Mucosa of rectum (tissue), 2 donors: Measurements from ENCODE around the gene SLC9A9.

ENCODE experiments used
- H3K27ac ChIP-seq, 2 donors: one replicate each; pipeline ENCODE4 v1.7.0; 2013; ENCODE audit warnings: inconsistent platforms in 2 of 2, low read depth in 2 of 2, low read length in 2 of 2
- H3K27me3 ChIP-seq, 2 donors: one replicate each; pipeline ENCODE4 v1.7.0; 2013; ENCODE audit warnings: low read length in 2 of 2; ENCODE audit not compliant: control insufficient read depth in 2 of 2, insufficient read depth in 2 of 2
- H3K36me3 ChIP-seq, 2 donors: one replicate each; pipeline ENCODE4 v1.7.0; 2013; ENCODE audit warnings: low read length in 2 of 2; ENCODE audit not compliant: control insufficient read depth in 2 of 2, insufficient read depth in 2 of 2
- H3K4me1 ChIP-seq, 2 donors: one replicate each; pipeline ENCODE4 v1.7.0; 2013; ENCODE audit warnings: low read length in 2 of 2, mild to moderate bottlenecking in 1 of 2; ENCODE audit not compliant: control insufficient read depth in 2 of 2, insufficient read depth in 2 of 2
- H3K4me3 ChIP-seq, 2 donors: one replicate each; pipeline ENCODE4 v1.7.0; 2013; ENCODE audit warnings: low read length in 2 of 2
- H3K9ac ChIP-seq, 2 donors: one replicate each; pipeline ENCODE4 v1.7.0; 2013; ENCODE audit warnings: low read length in 2 of 2, low read depth in 1 of 2, mild to moderate bottlenecking in 1 of 2
- H3K9me3 ChIP-seq, 2 donors: one replicate each; pipeline ENCODE4 v1.7.0; 2013; ENCODE audit warnings: low read length in 2 of 2; ENCODE audit not compliant: control insufficient read depth in 2 of 2
- donor health status: healthy.
- donor health status: Normal muscosa, but diverticular disease.

The SLC9A9 gene

DNA sequence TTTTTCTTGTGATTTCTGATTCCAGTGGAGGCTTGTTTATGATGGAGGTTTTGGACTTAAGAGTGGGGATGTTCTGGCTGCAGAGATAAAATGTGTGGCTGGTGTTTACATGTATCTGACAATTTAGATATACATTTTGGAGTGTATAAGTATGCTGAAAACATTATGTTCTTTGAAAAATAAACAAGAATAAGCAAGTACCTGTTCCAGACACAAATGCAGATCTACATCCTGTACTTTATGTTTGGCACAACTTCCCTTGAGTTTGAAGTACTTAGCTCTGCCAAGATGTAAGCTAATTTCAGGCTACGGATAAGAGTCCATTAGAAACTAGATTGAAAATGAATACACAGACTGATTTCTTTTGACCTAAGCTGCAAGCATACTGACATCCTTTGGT, 451.5 kb downstream of the SLC9A9 start:
- H3K27me3 ChIP-seq = no peaks in the 10 kb centered on the region
- no peaks in the 10 kb centered on the region for H3K9me3 ChIP-seq
- H3K4me1 ChIP-seq = no peaks in the 10 kb centered on the region
- no peaks in the 10 kb centered on the region for H3K36me3 ChIP-seq
- H3K4me3 ChIP-seq = no peak overlapping the region
- H3K9ac ChIP-seq = no peak overlapping the region
- H3K27ac ChIP-seq = no peak overlapping the region

DNA sequence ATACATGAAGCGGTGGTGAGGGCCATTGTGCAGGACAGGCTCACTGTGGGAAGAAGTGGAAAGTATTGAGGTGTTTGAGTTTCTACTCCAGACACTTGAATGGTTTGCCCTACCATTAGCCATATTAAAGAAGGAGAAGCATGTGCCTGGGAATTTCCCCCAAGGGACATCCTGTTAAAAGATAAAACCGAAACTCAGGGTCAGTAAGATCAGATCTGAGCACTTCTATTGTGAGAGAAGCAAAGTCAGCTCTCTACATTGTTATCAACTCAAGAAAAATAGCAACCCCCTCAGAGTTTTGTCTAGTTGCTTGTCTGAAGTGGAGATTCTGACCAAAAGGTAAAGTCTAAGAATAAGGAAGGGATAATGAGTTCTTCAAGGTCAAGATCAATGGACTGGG, 458.9 kb downstream of the SLC9A9 start:
- H3K4me3 ChIP-seq = no peak overlapping the region
- no peaks in the 10 kb centered on the region for H3K9me3 ChIP-seq
- no peak overlapping the region for H3K9ac ChIP-seq
- H3K27ac ChIP-seq = no peak overlapping the region
- H3K27me3 ChIP-seq = no peaks in the 10 kb centered on the region
- H3K4me1 ChIP-seq = no peaks in the 10 kb centered on the region
- no peaks in the 10 kb centered on the region for H3K36me3 ChIP-seq

DNA sequence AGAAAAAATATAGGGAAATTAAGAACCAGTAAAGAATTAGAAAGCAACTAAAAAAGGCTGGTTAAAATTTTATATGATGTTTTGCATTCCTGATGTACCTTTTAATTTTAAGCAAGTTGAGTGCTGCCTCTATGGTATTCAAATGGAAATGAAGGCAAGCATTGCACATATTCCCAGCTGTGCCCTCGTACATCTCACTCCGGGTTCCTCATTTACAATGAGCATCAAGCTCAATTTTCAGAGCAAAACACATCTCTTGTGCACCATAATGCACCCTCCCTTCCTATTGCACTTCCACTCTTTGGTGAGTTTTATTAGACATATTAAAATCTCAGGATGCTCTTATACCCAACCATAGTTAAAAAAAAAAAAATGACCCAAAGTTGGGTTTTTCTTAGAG, 460.8 kb downstream of the SLC9A9 start:
- Histone ChIP-seq H3K4me3 (no peak overlapping the region), H3K9ac (no peak overlapping the region), H3K27me3 (no peaks in the 10 kb centered on the region), H3K27ac (no peak overlapping the region), H3K9me3 (no peaks in the 10 kb centered on the region), H3K4me1 (no peaks in the 10 kb centered on the region), H3K36me3 (no peaks in the 10 kb centered on the region)

DNA sequence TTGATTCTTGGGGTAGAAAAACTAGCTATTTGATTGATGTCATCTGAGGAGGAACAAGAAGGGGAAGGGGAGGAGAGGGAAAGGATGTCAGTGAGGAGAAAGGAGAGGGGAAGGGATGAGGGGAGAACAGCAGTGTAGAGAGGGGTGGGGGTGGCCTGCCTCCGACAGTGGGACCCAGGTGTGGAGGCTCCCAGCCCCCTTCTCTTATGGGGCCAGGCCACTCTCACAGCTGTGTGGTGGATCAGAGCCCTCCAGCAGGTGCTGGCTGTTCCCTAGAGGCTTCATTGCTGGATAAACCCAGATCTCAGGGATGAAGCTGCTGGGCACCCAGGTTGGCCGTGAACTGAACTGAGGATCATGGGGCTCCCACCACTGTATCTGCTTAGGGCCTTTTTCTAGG, 464.2 kb downstream of the SLC9A9 start:
- Histone ChIP-seq H3K27ac (no peak overlapping the region), H3K9ac (no peak overlapping the region), H3K36me3 (no peaks in the 10 kb centered on the region), H3K4me1 (no peaks in the 10 kb centered on the region), H3K27me3 (no peaks in the 10 kb centered on the region), H3K9me3 (no peaks in the 10 kb centered on the region), H3K4me3 (no peak overlapping the region)

DNA sequence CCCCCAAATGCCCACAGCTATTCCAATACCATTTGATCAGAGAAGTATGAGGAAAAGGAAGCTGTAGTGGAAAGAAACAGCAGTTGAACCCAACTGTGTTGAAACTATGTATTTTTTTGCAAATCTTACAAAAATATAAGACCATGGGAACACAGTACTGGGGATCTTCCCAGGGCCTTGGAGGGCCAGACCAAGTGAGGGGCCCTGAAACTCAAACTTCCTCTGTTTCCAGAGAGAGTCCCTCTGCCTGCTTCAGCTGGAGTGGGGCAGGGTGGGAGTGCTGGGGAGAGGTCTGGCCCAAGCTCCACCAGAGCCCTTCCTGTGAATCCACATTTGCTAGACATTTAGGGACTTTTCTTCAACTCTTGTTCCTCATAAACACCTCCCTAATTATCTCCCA, 464.8 kb downstream of the SLC9A9 start:
- H3K4me3 ChIP-seq = no peak overlapping the region

DNA sequence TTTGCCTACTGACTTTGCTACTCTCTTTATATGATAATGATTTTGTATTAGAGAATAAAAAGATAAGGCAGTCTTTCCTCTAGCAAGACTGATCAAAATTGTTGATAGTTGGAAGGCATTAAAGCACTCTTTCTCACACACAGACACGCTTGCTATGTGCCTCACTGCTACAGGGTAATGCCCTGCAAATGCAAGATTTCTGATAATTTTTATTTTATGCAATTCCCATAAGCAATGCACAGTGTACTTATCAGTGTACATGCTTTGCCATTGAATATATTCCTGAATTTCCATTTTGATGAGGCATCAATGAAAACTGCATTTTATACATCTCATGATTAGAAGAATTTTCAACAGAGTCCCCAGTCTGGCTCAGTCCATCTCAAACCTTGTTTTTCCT, 465.5 kb downstream of the SLC9A9 start:
- no peaks in the 10 kb centered on the region for H3K36me3 ChIP-seq
- no peaks in the 10 kb centered on the region for H3K9me3 ChIP-seq
- no peak overlapping the region for H3K4me3 ChIP-seq
- no peaks in the 10 kb centered on the region for H3K4me1 ChIP-seq
- H3K27me3 ChIP-seq = no peaks in the 10 kb centered on the region
- H3K9ac ChIP-seq = no peak overlapping the region
- H3K27ac ChIP-seq = no peak overlapping the region

More for the DNA sequence above, 464.8 kb downstream of the SLC9A9 start:
- no peaks in the 10 kb centered on the region for H3K36me3 ChIP-seq
- no peak overlapping the region for H3K9ac ChIP-seq
- H3K4me1 ChIP-seq = no peaks in the 10 kb centered on the region
- H3K9me3 ChIP-seq = no peaks in the 10 kb centered on the region
- H3K27ac ChIP-seq = no peak overlapping the region
- H3K27me3 ChIP-seq = no peaks in the 10 kb centered on the region

DNA sequence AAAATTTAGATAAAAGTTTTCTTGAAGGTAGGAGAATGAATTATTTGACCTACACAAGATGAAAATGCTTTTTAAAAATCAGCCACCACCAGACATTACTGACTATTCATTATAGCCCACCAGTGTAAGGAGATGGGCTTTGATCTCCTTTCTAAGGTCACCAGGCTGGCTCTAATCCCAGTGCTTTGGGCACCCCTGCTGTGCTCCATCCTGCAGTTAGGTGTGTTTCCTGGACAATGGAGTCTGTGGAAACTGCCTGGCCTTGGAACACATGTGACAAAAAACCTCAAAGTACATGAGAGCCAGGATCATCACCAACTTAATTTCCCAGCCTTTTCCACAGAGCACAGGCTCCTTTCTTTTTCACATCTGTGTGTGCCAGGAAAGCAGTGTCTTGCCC, 467.8 kb downstream of the SLC9A9 start:
- Histone ChIP-seq H3K4me3 (no peak overlapping the region), H3K9ac (no peak overlapping the region), H3K27ac (no peak overlapping the region), H3K27me3 (no peaks in the 10 kb centered on the region), H3K36me3 (no peaks in the 10 kb centered on the region), H3K9me3 (no peaks in the 10 kb centered on the region), H3K4me1 (no peaks in the 10 kb centered on the region)

DNA sequence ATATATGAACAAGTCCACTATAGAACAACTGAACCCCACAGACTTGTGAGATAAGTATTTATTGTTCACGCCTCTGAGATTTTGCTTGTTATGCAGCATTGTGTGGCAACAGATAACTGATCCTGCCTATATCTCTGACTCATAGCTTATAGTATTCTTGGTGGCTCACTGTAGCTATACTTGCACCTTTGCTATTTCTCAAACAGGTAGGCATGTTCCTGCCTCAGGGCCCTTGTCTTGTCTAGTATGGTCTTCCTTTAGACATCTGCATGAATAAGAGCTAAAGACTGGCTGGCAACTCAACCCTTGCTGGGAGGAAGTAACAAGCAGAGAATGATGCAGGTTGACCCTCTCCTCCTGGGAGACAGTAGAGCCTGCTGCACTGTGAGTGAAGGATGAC, 472.6 kb downstream of the SLC9A9 start:
- no peak overlapping the region for H3K9ac ChIP-seq
- H3K36me3 ChIP-seq = no peaks in the 10 kb centered on the region
- no peaks in the 10 kb centered on the region for H3K27me3 ChIP-seq
- no peak overlapping the region for H3K27ac ChIP-seq
- H3K4me3 ChIP-seq = no peak overlapping the region
- H3K4me1 ChIP-seq = no peaks in the 10 kb centered on the region
- no peaks in the 10 kb centered on the region for H3K9me3 ChIP-seq

DNA sequence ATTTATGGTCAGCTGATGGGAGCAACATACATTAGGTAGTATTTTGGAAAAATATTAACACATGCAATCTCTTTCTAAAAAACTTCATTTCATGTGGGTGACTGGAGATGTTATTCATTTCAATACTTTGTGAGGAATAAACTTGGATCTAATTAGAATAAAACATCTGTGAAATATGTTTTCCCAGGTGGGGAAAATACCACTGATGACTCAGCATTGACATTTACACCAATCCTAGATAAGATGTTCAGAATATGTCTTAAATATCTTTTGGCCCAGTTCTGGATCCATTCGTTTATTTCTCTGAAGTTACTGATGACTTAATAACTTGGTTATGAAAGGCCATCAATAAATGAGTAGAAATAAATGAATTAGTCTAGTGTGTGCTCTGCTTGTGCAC, 481.1 kb downstream of the SLC9A9 start:
- Histone ChIP-seq H3K36me3 (no peaks in the 10 kb centered on the region), H3K27me3 (no peaks in the 10 kb centered on the region), H3K4me3 (no peak overlapping the region), H3K4me1 (no peaks in the 10 kb centered on the region), H3K9ac (no peak overlapping the region), H3K9me3 (no peaks in the 10 kb centered on the region), H3K27ac (no peak overlapping the region)

DNA sequence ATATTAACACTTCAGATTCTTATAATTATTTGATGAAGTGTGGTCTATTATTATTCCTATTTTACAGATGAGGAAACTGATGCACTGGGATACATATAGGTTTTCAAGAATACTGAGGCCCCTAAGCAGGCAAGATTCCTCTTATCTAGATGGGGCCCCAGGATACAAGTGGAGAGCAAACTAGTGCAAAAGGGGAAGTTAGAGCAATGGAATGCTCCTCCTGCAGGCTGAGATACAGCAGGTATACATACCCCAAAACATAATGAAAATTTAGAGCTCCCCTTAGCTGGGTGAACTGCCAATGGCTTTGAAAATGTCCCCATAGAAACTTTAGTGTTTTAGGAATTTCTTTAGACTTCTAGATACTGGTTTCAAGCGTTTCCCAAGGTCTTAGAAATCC, 481.6 kb downstream of the SLC9A9 start:
- H3K4me1 ChIP-seq = no peaks in the 10 kb centered on the region
- no peaks in the 10 kb centered on the region for H3K27me3 ChIP-seq
- H3K36me3 ChIP-seq = no peaks in the 10 kb centered on the region
- no peak overlapping the region for H3K27ac ChIP-seq
- no peaks in the 10 kb centered on the region for H3K9me3 ChIP-seq
- no peak overlapping the region for H3K4me3 ChIP-seq
- H3K9ac ChIP-seq = no peak overlapping the region

DNA sequence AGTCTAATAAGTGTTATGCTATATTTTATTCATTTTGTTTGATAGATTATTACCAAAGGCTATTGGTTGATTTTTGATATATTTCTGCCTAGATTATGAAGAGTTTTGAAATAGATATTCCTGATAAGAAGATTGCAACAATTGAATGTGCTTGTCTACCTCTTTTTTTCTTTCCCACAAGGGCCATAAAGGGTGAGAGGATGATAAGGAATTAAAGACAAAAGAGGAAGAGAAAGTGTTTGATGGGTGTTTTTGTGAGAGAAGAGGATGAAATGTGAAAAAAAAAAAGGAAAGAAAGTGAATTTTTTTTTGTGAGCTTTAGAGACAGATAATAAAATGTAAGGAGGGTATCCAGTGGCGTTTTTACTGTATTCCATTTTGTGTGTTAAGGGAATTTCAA, 484.3 kb downstream of the SLC9A9 start:
- Histone ChIP-seq H3K27ac (no peak overlapping the region), H3K36me3 (no peaks in the 10 kb centered on the region), H3K9me3 (no peaks in the 10 kb centered on the region), H3K4me3 (no peak overlapping the region), H3K4me1 (peaks cover 0 to 4% of the 10 kb centered on the region in 2 donors), H3K27me3 (no peaks in the 10 kb centered on the region), H3K9ac (no peak overlapping the region)
